GM23338 (cell line): Measurements from ENCODE around the gene MAGI1.

ENCODE experiments used
- JUNB ChIP-seq: IDR thresholded peaks from one replicate; pipeline ENCODE4 v1.6.1; 2016; ENCODE audit warnings: antibody characterized with exemption; ENCODE audit not compliant: unreplicated experiment
- NANOG ChIP-seq: IDR thresholded peaks from 2 replicates; pipeline ENCODE4 v1.6.1; 2016; ENCODE audit warnings: antibody characterized with exemption, borderline replicate concordance
- TF ChIP-seq, protein P1 (sequence below), 2 experiments: fragments of 200-600 bp in 1 of 2; sonication (generic) in 1 of 2; conservative IDR thresholded peaks; 2 replicates each; pipeline versions ENCODE4 v1.5.1 to v1.6.1; 2016 to 2017; ENCODE audit warnings: antibody characterized with exemption in 2 of 2, low read depth in 2 of 2, mild to moderate bottlenecking in 2 of 2, moderate library complexity in 1 of 2
- TF ChIP-seq, protein P2 (sequence below): IDR thresholded peaks from one replicate; pipeline ENCODE4 v1.6.1; 2018; ENCODE audit warnings: antibody characterized with exemption; ENCODE audit not compliant: unreplicated experiment

DNA sequence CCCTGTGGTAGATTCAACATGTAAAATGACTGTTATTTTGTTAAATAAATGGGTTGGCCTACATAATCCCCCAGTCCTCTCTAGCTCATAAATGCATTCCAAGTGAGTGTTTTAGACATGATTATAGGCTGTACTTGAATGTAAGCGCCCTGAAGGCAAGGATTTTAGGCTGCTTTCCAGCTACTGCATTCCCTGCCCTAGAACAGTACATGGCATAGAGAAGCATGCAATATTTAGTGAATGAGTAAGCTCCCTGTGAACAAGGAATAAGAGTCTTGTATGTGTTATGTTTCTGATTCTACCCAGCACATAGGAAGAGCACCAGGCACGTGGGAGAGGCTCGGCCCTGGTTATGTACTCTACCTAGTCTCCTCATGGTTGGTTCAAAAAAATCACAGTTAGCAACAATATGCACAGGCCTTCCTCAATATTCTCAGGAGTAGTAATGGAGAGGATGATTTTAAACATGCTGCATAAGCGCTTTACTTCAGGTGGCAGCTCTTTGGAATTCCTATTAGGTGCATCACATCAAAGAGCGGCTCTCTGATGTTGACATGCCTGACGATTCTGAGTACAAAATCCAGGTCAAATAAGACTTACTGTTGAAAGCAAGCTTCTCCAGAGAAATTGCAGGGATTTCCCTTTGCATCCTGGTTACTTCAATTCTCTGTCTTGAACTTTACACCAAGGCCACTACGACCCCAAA, 456.6 kb downstream of the MAGI1 start:
- TF ChIP-seq, protein P1, sequence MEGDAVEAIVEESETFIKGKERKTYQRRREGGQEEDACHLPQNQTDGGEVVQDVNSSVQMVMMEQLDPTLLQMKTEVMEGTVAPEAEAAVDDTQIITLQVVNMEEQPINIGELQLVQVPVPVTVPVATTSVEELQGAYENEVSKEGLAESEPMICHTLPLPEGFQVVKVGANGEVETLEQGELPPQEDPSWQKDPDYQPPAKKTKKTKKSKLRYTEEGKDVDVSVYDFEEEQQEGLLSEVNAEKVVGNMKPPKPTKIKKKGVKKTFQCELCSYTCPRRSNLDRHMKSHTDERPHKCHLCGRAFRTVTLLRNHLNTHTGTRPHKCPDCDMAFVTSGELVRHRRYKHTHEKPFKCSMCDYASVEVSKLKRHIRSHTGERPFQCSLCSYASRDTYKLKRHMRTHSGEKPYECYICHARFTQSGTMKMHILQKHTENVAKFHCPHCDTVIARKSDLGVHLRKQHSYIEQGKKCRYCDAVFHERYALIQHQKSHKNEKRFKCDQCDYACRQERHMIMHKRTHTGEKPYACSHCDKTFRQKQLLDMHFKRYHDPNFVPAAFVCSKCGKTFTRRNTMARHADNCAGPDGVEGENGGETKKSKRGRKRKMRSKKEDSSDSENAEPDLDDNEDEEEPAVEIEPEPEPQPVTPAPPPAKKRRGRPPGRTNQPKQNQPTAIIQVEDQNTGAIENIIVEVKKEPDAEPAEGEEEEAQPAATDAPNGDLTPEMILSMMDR (conservative IDR thresholded peaks at IDR 0.05; ENCODE audit: low read depth in 2 of 2) = no peak
- TF ChIP-seq NANOG (no peak), JUNB (no peak)
- TF ChIP-seq, protein P2, sequence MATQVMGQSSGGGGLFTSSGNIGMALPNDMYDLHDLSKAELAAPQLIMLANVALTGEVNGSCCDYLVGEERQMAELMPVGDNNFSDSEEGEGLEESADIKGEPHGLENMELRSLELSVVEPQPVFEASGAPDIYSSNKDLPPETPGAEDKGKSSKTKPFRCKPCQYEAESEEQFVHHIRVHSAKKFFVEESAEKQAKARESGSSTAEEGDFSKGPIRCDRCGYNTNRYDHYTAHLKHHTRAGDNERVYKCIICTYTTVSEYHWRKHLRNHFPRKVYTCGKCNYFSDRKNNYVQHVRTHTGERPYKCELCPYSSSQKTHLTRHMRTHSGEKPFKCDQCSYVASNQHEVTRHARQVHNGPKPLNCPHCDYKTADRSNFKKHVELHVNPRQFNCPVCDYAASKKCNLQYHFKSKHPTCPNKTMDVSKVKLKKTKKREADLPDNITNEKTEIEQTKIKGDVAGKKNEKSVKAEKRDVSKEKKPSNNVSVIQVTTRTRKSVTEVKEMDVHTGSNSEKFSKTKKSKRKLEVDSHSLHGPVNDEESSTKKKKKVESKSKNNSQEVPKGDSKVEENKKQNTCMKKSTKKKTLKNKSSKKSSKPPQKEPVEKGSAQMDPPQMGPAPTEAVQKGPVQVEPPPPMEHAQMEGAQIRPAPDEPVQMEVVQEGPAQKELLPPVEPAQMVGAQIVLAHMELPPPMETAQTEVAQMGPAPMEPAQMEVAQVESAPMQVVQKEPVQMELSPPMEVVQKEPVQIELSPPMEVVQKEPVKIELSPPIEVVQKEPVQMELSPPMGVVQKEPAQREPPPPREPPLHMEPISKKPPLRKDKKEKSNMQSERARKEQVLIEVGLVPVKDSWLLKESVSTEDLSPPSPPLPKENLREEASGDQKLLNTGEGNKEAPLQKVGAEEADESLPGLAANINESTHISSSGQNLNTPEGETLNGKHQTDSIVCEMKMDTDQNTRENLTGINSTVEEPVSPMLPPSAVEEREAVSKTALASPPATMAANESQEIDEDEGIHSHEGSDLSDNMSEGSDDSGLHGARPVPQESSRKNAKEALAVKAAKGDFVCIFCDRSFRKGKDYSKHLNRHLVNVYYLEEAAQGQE = no peak
